CD14-positive monocyte (primary cell): ENCODE data around the gene PMM2. TPM values are rescaled to one million over a fixed set of nuclear protein-coding genes. Genes with fewer than 3 reads are reported as not detected.
A peak's percentile ranks its signal among the peaks of the same experiment; 100 is the strongest.

Experiments
- DNase-seq, 3 donors: peaks; one replicate each; pipeline ENCODE4 v3.0.0-alpha.2; 2011 to 2022
- H2AFZ ChIP-seq: 2 replicates; pipeline ENCODE4 v1.6.0; 2012; ENCODE audit warnings: mild to moderate bottlenecking, low read depth, low read length, inconsistent platforms; ENCODE audit not compliant: insufficient read depth, poor library complexity, severe bottlenecking
- H3K27ac ChIP-seq, 2 donors: 1 replicate in 1 of 2; 2 replicates in 1 of 2; pipeline ENCODE4 v1.5.1; 2012 to 2013; ENCODE audit warnings: low read length in 2 of 2, control low read depth in 1 of 2, inconsistent platforms in 1 of 2, low read depth in 1 of 2, mild to moderate bottlenecking in 1 of 2
- H3K27me3 ChIP-seq, 2 donors: one replicate each; pipeline versions ENCODE4 v1.6.0 to v1.6.1; 2011 to 2013; ENCODE audit warnings: low read length in 2 of 2; ENCODE audit not compliant: control insufficient read depth in 2 of 2, insufficient read depth in 2 of 2
- H3K36me3 ChIP-seq, 2 donors: replicated peaks in 1 of 2; 1 replicate in 1 of 2; 2 replicates in 1 of 2; pipeline versions ENCODE4 v1.5.1 to v1.6.1; 2012 to 2013; ENCODE audit warnings: low read length in 2 of 2, control low read depth in 1 of 2, inconsistent platforms in 1 of 2, mild to moderate bottlenecking in 1 of 2; ENCODE audit not compliant: insufficient read depth in 2 of 2, control insufficient read depth in 1 of 2
- H3K4me1 ChIP-seq, 2 donors: 1 replicate in 1 of 2; 2 replicates in 1 of 2; pipeline versions ENCODE4 v1.5.1 to v1.6.1; 2012 to 2013; ENCODE audit warnings: low read length in 2 of 2, control low read depth in 1 of 2, inconsistent platforms in 1 of 2, mild to moderate bottlenecking in 1 of 2, moderate library complexity in 1 of 2; ENCODE audit not compliant: insufficient read depth in 2 of 2, control insufficient read depth in 1 of 2
- H3K4me2 ChIP-seq: replicated peaks from 2 replicates; pipeline ENCODE3; 2012; ENCODE audit warnings: low read length, moderate library complexity, mild to moderate bottlenecking; ENCODE audit not compliant: poor library complexity, severe bottlenecking; ENCODE audit errors: extremely low read depth
- H3K4me3 ChIP-seq, 3 experiments: fragments of 200-600 bp in 1 of 3; sonication (generic) in 1 of 3; replicated peaks in 1 of 3; 1 replicate in 2 of 3; 2 replicates in 1 of 3; pipeline ENCODE4 v1.5.1; 2011 to 2013; ENCODE audit warnings: low read length in 3 of 3, mild to moderate bottlenecking in 3 of 3, control low read depth in 2 of 3, low read depth in 2 of 3, inconsistent platforms in 1 of 3, moderate library complexity in 1 of 3
- H3K79me2 ChIP-seq: 2 replicates; pipeline ENCODE4 v1.6.0; 2012; ENCODE audit warnings: mild to moderate bottlenecking, control low read depth, inconsistent platforms, low read length, moderate library complexity; ENCODE audit not compliant: insufficient read depth
- H3K9ac ChIP-seq: 2 replicates; pipeline ENCODE4 v1.6.0; 2017; ENCODE audit warnings: low read length, mild to moderate bottlenecking; ENCODE audit not compliant: insufficient read depth, poor library complexity, severe bottlenecking
- H3K9me3 ChIP-seq, 2 donors: replicated peaks in 1 of 2; 1 replicate in 1 of 2; 2 replicates in 1 of 2; pipeline versions ENCODE4 v1.5.1 to v1.6.1; 2012 to 2013; ENCODE audit warnings: low read length in 2 of 2, control low read depth in 1 of 2; ENCODE audit not compliant: control insufficient read depth in 1 of 2, insufficient read depth in 1 of 2
- H4K20me1 ChIP-seq: 2 replicates; pipeline ENCODE4 v1.6.0; 2012; ENCODE audit warnings: mild to moderate bottlenecking, low read length, control low read depth, moderate library complexity; ENCODE audit not compliant: insufficient read depth
- H3K27ac Mint-ChIP-seq, 7 donors: one replicate each; pipeline ENCODE4 v1.8.0; 2020; ENCODE audit warnings: mild to moderate bottlenecking in 7 of 7, mixed read lengths in 7 of 7, moderate library complexity in 6 of 7, inconsistent platforms in 2 of 7
- H3K27me3 Mint-ChIP-seq, 3 donors: one replicate each; pipeline ENCODE4 v1.8.0; 2021 to 2022; ENCODE audit warnings: low read depth in 3 of 3, mild to moderate bottlenecking in 3 of 3, mixed read lengths in 3 of 3, moderate library complexity in 3 of 3, inconsistent platforms in 1 of 3
- H3K36me3 Mint-ChIP-seq, 2 donors: one replicate each; pipeline ENCODE4 v1.8.0; 2020; ENCODE audit warnings: mixed read lengths in 2 of 2, inconsistent platforms in 1 of 2, mild to moderate bottlenecking in 1 of 2
- H3K4me1 Mint-ChIP-seq: one replicate; pipeline ENCODE4 v1.8.0; 2020; ENCODE audit warnings: mild to moderate bottlenecking, mixed read lengths
- H3K4me3 Mint-ChIP-seq, 2 donors: one replicate each; pipeline ENCODE4 v1.8.0; 2020; ENCODE audit warnings: mild to moderate bottlenecking in 2 of 2, mixed read lengths in 2 of 2, moderate library complexity in 1 of 2
- H3K9me3 Mint-ChIP-seq, 7 donors: one replicate each; pipeline ENCODE4 v1.8.0; 2020 to 2022; ENCODE audit warnings: mixed read lengths in 7 of 7, mild to moderate bottlenecking in 6 of 7, moderate library complexity in 6 of 7, inconsistent platforms in 2 of 7
- WGBS: methylation state at CpG from one replicate; pipeline ENCODE4 v1.1.5; 2013; ENCODE audit warnings: missing lambda C conversion rate; ENCODE audit not compliant: insufficient coverage; 5-methylcytosine and 5-hydroxymethylcytosine counted together
- intact Hi-C, 2 donors: fragments of 100-400 bp; cut with micrococcal nuclease; formaldehyde crosslinking; loops; one replicate each; pipeline versions ENCODE4 v1.15.0 to v1.15.1; 2023
- polyA plus RNA-seq, 3 donors: library from polyadenylated mRNA; depleted of rRNA in 1 of 3; unstranded in 2 of 3; stranded (reverse) in 1 of 3; fragments of 300-500 nt in 2 of 3; fragments of >200 nt in 1 of 3; fragmentation: Illumina TruSeq in 2 of 3; gene quantifications; 1 replicate in 2 of 3; 2 replicates in 1 of 3; pipeline ENCODE4 v1.2.3, GENCODE V29; 2012 to 2021
- TF ChIP-seq, protein P1 (sequence below): fragments of 200-600 bp; IDR thresholded peaks from one replicate; pipeline ENCODE4 v1.8.0; 2022; ENCODE audit warnings: antibody characterized with exemption, mild to moderate bottlenecking

Gene PMM2
- polyA plus RNA-seq, 3 donors = 15.2 to 22.9 (median 17.8) TPM

DNA sequence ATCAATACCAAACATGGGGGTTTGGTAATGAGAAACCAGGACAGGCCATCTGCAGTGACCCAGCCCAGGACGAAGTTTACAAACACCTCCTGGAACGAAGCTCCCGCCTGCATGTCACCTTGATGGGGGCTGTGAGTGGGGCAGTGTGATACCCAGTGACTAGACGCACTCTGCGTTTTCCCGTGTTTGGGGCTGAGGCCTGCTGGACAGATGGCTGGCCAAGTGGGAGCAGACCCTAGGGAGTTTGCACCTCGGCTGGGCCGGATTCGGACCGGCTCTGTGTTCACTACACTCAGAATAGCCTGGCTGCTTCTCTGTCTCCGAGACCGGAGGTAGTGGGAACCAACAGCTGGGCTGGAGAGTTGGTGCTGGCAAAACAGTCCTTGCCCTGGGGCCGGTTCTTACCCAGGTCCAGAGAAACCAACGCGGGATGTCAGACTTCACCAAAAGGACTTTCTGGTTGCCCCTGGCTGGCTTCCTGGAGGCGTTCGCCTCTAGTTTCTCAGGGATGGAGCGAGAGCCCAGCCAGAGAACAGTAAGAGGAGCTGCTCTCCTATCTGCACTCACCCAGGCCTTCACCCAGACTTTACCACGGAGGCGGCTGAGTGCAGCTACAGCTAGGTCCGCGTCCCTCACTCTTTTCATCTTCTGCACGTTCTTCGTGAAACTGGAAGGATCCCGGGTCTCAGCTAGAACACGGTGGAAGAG, 50.7 kb downstream of the PMM2 start:
- H3K79me2 ChIP-seq = peaks cover 15% of the 10 kb centered on the region
- DNase-seq = no peak
- TF ChIP-seq, protein P1, sequence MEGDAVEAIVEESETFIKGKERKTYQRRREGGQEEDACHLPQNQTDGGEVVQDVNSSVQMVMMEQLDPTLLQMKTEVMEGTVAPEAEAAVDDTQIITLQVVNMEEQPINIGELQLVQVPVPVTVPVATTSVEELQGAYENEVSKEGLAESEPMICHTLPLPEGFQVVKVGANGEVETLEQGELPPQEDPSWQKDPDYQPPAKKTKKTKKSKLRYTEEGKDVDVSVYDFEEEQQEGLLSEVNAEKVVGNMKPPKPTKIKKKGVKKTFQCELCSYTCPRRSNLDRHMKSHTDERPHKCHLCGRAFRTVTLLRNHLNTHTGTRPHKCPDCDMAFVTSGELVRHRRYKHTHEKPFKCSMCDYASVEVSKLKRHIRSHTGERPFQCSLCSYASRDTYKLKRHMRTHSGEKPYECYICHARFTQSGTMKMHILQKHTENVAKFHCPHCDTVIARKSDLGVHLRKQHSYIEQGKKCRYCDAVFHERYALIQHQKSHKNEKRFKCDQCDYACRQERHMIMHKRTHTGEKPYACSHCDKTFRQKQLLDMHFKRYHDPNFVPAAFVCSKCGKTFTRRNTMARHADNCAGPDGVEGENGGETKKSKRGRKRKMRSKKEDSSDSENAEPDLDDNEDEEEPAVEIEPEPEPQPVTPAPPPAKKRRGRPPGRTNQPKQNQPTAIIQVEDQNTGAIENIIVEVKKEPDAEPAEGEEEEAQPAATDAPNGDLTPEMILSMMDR = no peak
- no peak overlapping the region for H2AFZ ChIP-seq
- no peak overlapping the region for H3K9ac ChIP-seq
- peaks cover 43% of the 10 kb centered on the region for H3K4me1 Mint-ChIP-seq
- H3K4me1 ChIP-seq = peaks cover 21 to 32% of the 10 kb centered on the region in 2 donors
- no peak overlapping the region for H3K4me3 Mint-ChIP-seq
- H3K36me3 Mint-ChIP-seq = peaks cover 82 to 83% of the 10 kb centered on the region in 2 donors
- peaks cover 49% of the 10 kb centered on the region for H4K20me1 ChIP-seq
- H3K27ac ChIP-seq = no peak overlapping the region
- no peak overlapping the region for H3K4me3 ChIP-seq
- no peak overlapping the region for H3K4me2 ChIP-seq
- no peaks in the 10 kb centered on the region for H3K9me3 ChIP-seq
- H3K27me3 Mint-ChIP-seq = peaks cover 2 to 14% (median 8%) of the 10 kb centered on the region in 3 donors
- H3K27ac Mint-ChIP-seq = peak overlapping the region in 1 of 7 donors; percentile 67
- H3K36me3 ChIP-seq = peaks cover 23 to 56% of the 10 kb centered on the region in 2 donors
- WGBS = 95% methylated on average over 26 of the region's 26 CpGs
- H3K9me3 Mint-ChIP-seq = peaks cover 0 to 3% (median 0%) of the 10 kb centered on the region in 7 donors
- H3K27me3 ChIP-seq = no peaks in the 10 kb centered on the region
- intact Hi-C loops = no loop called here

DNA sequence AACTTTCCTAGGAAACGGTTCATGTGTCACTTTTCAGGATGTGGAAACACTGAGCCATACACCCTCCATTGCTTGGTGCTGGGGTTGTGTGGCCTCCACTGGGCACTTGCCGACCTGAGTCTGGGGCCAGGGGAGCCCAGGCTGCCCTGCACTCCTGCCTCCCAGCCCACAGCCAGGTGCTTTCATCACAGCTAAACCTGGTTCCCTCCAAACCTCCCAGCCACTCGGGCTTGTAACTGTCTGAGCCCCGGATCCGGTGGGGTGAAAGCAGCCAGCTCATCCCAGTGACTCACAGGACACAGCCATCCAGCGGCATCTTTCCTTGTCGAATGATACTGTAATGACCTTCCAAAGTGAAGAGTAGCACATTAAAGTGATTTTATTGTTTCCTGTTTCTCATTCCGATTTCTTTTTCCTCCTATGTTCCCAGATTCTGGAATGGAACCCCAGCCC, 51.3 kb downstream of the PMM2 start:
- H3K27ac ChIP-seq = no peak overlapping the region
- H3K9me3 Mint-ChIP-seq = peaks cover 0 to 3% (median 0%) of the 10 kb centered on the region in 7 donors
- TF ChIP-seq, protein P1 = no peak
- 97% methylated on average over 6 of the region's 8 CpGs for WGBS
- peaks cover 87 to 89% of the 10 kb centered on the region in 2 donors for H3K36me3 Mint-ChIP-seq
- H3K4me3 ChIP-seq = no peak overlapping the region
- no peak overlapping the region for H3K9ac ChIP-seq
- no peak overlapping the region for H3K4me2 ChIP-seq
- peaks cover 25 to 62% of the 10 kb centered on the region in 2 donors for H3K36me3 ChIP-seq
- intact Hi-C loops = no loop called here
- H3K4me3 Mint-ChIP-seq = peak overlapping the region in 1 of 2 donors; percentile 15
- H3K4me1 ChIP-seq = peaks cover 21 to 32% of the 10 kb centered on the region in 2 donors
- H3K27ac Mint-ChIP-seq = peak overlapping the region in 3 of 7 donors; percentile 51 to 78 (median 53)
- peaks cover 38% of the 10 kb centered on the region for H3K4me1 Mint-ChIP-seq
- DNase-seq = no peak
- no peaks in the 10 kb centered on the region for H3K9me3 ChIP-seq
- H2AFZ ChIP-seq = no peak overlapping the region
- peaks cover 2 to 14% (median 8%) of the 10 kb centered on the region in 3 donors for H3K27me3 Mint-ChIP-seq
- peaks cover 15% of the 10 kb centered on the region for H3K79me2 ChIP-seq
- H3K27me3 ChIP-seq = no peaks in the 10 kb centered on the region
- peaks cover 49% of the 10 kb centered on the region for H4K20me1 ChIP-seq
